ENCODE data around the gene RCL1.

RCL1 gene

GRCh38 chr9:4844056-4844838 is 51.5 kb downstream of the RCL1 start:
- FAIRE-seq: no peak

GRCh38 chr9:4849369-4849768 is 56.6 kb downstream of the RCL1 start:
- FAIRE-seq: no peak

GRCh38 chr9:4850603-4851310 is 58.0 kb downstream of the RCL1 start:
- no peak for FAIRE-seq

- no peak for FAIRE-seq
Observed at GRCh38 chr9:4852419-4852818, 59.7 kb downstream of the RCL1 start.

GRCh38 chr9:4854265-4854590 is 61.5 kb downstream of the RCL1 start:
- FAIRE-seq: no peak

- FAIRE-seq: no peak
Observed at GRCh38 chr9:4855841-4856240, 63.1 kb downstream of the RCL1 start.

- no peak for FAIRE-seq
Observed at GRCh38 chr9:4857163-4857810, 64.5 kb downstream of the RCL1 start.

- no peak for FAIRE-seq
Observed at GRCh38 chr9:4859035-4859434, 66.3 kb downstream of the RCL1 start.

GRCh38 chr9:4860383-4860782 is 67.6 kb downstream of the RCL1 start:
- no peak for FAIRE-seq

GRCh38 chr9:4861145-4861544 is 68.4 kb downstream of the RCL1 start:
- no peak for FAIRE-seq

- FAIRE-seq: no peak
Observed at GRCh38 chr9:4861736-4862451, 69.2 kb downstream of the RCL1 start.

- FAIRE-seq: no peak
Observed at GRCh38 chr9:4862506-4863250, 69.9 kb downstream of the RCL1 start.

GRCh38 chr9:4864234-4864661 is 71.5 kb downstream of the RCL1 start:
- no peak for FAIRE-seq

GRCh38 chr9:4864698-4865097 is 72.0 kb downstream of the RCL1 start:
- no peak for FAIRE-seq

- no peak for FAIRE-seq
Observed at GRCh38 chr9:4865681-4866080, 72.9 kb downstream of the RCL1 start.

GRCh38 chr9:4866239-4866969 is 73.7 kb downstream of the RCL1 start:
- no peak for FAIRE-seq

- FAIRE-seq: no peak
Observed at GRCh38 chr9:4873066-4873465, 80.3 kb downstream of the RCL1 start.

- no peak for FAIRE-seq
Observed at GRCh38 chr9:4875559-4875958, 82.8 kb downstream of the RCL1 start.

- no peak for FAIRE-seq
Observed at GRCh38 chr9:4879115-4879558, 86.4 kb downstream of the RCL1 start.

GRCh38 chr9:4883326-4883873 is 90.7 kb downstream of the RCL1 start:
- FAIRE-seq: no peak

GRCh38 chr9:4886698-4887097 is 94.0 kb downstream of the RCL1 start:
- no peak for FAIRE-seq

GRCh38 chr9:4887556-4887955 is 94.8 kb downstream of the RCL1 start:
- no peak for FAIRE-seq

Data from TTC549 (cell line).